ENCODE results near the gene ARPC5.

Gene ARPC5

GRCh38 chr1:183645531-183645930 is 9.9 kb upstream of the ARPC5 start:
- Histone ChIP-seq H4K20me1 (ENCODE audit: insufficient read depth, low read length) (no peaks in the 10 kb centered on the region), H3K79me2 (ENCODE audit: insufficient read depth, low read length) (no peaks in the 10 kb centered on the region), H3K4me3 (ENCODE audit: low read depth in 1 of 2, low read length in 2 of 2) (no peak overlapping the region), H3K36me3 (ENCODE audit: insufficient read depth, low read length) (no peaks in the 10 kb centered on the region), H3K4me1 (ENCODE audit: insufficient read depth, low read length) (no peaks in the 10 kb centered on the region), H3K9ac (ENCODE audit: low read depth, low read length) (no peak overlapping the region), H3K27ac (ENCODE audit: low read length) (no peak overlapping the region), H3K9me3 (ENCODE audit: insufficient read depth, low read length, severe bottlenecking) (no peaks in the 10 kb centered on the region), H3K4me2 (ENCODE audit: insufficient read depth, low read length) (no peak overlapping the region), H3K27me3 (ENCODE audit: insufficient read depth, low read length, poor library complexity) (no peaks in the 10 kb centered on the region), H2AFZ (ENCODE audit: low read depth, low read length) (no peak overlapping the region)
- DNase-seq (no peak), ATAC-seq (ENCODE audit: insufficient read depth, low read depth) (no peak)
- TF ChIP-seq EZH2 (IDR thresholded peaks at IDR 0.05; ENCODE audit: borderline replicate concordance, low read depth, low read length, severe bottlenecking) = no peak
- TF ChIP-seq, protein P1, sequence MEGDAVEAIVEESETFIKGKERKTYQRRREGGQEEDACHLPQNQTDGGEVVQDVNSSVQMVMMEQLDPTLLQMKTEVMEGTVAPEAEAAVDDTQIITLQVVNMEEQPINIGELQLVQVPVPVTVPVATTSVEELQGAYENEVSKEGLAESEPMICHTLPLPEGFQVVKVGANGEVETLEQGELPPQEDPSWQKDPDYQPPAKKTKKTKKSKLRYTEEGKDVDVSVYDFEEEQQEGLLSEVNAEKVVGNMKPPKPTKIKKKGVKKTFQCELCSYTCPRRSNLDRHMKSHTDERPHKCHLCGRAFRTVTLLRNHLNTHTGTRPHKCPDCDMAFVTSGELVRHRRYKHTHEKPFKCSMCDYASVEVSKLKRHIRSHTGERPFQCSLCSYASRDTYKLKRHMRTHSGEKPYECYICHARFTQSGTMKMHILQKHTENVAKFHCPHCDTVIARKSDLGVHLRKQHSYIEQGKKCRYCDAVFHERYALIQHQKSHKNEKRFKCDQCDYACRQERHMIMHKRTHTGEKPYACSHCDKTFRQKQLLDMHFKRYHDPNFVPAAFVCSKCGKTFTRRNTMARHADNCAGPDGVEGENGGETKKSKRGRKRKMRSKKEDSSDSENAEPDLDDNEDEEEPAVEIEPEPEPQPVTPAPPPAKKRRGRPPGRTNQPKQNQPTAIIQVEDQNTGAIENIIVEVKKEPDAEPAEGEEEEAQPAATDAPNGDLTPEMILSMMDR (IDR thresholded peaks at IDR 0.05; ENCODE audit: borderline replicate concordance, extremely low read depth, low read length, poor library complexity, severe bottlenecking) = no peak

DNA sequence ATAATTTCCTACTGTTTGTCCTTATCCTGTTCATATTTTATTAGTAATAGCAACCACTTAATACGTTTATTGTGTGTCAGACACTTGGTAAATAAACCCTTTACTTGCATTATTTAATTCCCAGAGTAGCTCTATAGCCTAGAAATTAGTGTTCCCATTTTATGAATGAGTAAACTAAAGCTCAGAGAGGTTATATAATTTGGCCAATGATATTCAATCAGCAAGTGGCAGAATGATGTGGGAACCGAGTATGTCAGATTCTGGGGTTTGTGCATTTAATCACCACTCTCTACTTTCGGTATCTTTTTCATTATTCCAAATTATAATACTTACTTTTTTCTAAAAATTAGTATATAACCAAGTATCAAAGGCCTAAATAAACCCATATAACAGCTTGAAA is 6.6 kb upstream of the ARPC5 start:
- Histone ChIP-seq H2AFZ (ENCODE audit: low read depth, low read length) (no peak overlapping the region), H3K27me3 (ENCODE audit: insufficient read depth, low read length, poor library complexity) (no peaks in the 10 kb centered on the region), H3K9ac (ENCODE audit: low read depth, low read length) (no peak overlapping the region), H4K20me1 (ENCODE audit: insufficient read depth, low read length) (no peaks in the 10 kb centered on the region), H3K27ac (ENCODE audit: low read length) (no peak overlapping the region), H3K4me1 (ENCODE audit: insufficient read depth, low read length) (no peaks in the 10 kb centered on the region), H3K4me3 (ENCODE audit: low read depth in 1 of 2, low read length in 2 of 2) (no peak overlapping the region), H3K9me3 (ENCODE audit: insufficient read depth, low read length, severe bottlenecking) (no peaks in the 10 kb centered on the region), H3K79me2 (ENCODE audit: insufficient read depth, low read length) (no peaks in the 10 kb centered on the region), H3K4me2 (ENCODE audit: insufficient read depth, low read length) (no peak overlapping the region), H3K36me3 (ENCODE audit: insufficient read depth, low read length) (no peaks in the 10 kb centered on the region)
- TF ChIP-seq, protein P1 (IDR thresholded peaks at IDR 0.05; ENCODE audit: borderline replicate concordance, extremely low read depth, low read length, poor library complexity, severe bottlenecking) = no peak
- TF ChIP-seq EZH2 (IDR thresholded peaks at IDR 0.05; ENCODE audit: borderline replicate concordance, low read depth, low read length, severe bottlenecking) = no peak
- ATAC-seq (ENCODE audit: insufficient read depth, low read depth) = no peak
- DNase-seq = no peak

DNA sequence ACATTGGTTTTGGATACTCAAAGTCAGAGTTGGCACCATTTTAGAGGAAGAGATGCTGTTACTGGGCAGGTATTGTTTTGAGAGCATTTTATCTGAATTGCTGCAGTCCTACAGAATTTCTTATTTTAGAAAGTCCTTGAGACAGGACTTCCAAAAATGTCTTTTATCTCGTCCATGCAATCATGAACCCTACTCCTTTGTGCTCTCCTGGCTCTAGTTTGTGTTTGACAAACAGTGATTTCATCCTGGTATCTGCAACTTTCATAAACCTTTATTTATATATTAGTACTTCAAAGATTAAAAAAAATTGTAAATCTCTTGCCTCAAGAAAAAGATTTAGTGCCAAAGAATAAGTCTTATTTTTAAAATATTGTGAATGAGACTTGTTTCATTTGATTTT is 4.6 kb upstream of the ARPC5 start:
- no peak overlapping the region for H3K4me3 ChIP-seq (ENCODE audit: low read depth in 1 of 2, low read length in 2 of 2)
- H3K4me1 ChIP-seq (ENCODE audit: insufficient read depth, low read length) = peaks cover 10% of the 10 kb centered on the region
- no peak for TF ChIP-seq EZH2 (IDR thresholded peaks at IDR 0.05; ENCODE audit: borderline replicate concordance, low read depth, low read length, severe bottlenecking)
- TF ChIP-seq, protein P1 (IDR thresholded peaks at IDR 0.05; ENCODE audit: borderline replicate concordance, extremely low read depth, low read length, poor library complexity, severe bottlenecking) = no peak
- no peak overlapping the region for H3K27ac ChIP-seq (ENCODE audit: low read length)
- no peaks in the 10 kb centered on the region for H4K20me1 ChIP-seq (ENCODE audit: insufficient read depth, low read length)
- H3K4me2 ChIP-seq (ENCODE audit: insufficient read depth, low read length) = no peak overlapping the region
- H2AFZ ChIP-seq (ENCODE audit: low read depth, low read length) = no peak overlapping the region
- no peaks in the 10 kb centered on the region; the same call in 1 of the 2 replicates for H3K36me3 ChIP-seq (ENCODE audit: insufficient read depth, low read length)
- no peak for DNase-seq
- no peaks in the 10 kb centered on the region for H3K9me3 ChIP-seq (ENCODE audit: insufficient read depth, low read length, severe bottlenecking)
- no peak overlapping the region for H3K9ac ChIP-seq (ENCODE audit: low read depth, low read length)
- H3K27me3 ChIP-seq (ENCODE audit: insufficient read depth, low read length, poor library complexity) = peaks cover 3% of the 10 kb centered on the region
- no peak for ATAC-seq (ENCODE audit: insufficient read depth, low read depth)
- H3K79me2 ChIP-seq (ENCODE audit: insufficient read depth, low read length) = peaks cover 3% of the 10 kb centered on the region

Measured in DND-41 (cell line).